WERI-Rb-1 (cell line): ENCODE measurements around the gene C22orf15.

Experiments used
- DNase-seq: peaks from one replicate; pipeline ENCODE4 v3.0.0-alpha.2; 2020
- H3K27ac ChIP-seq: fragments of 250-450 bp; sonication (Bioruptor Pico); 2 replicates; pipeline ENCODE4 v1.5.1; 2020; ENCODE audit warnings: mild to moderate bottlenecking, moderate library complexity
- H3K27me3 ChIP-seq: fragments of 250-450 bp; sonication (Bioruptor Pico); 2 replicates; pipeline ENCODE4 v1.5.1; 2021; ENCODE audit warnings: mild to moderate bottlenecking, low read depth, moderate library complexity; ENCODE audit not compliant: insufficient read depth, severe bottlenecking
- H3K36me3 ChIP-seq: fragments of 250-450 bp; sonication (Bioruptor Pico); 2 replicates; pipeline ENCODE4 v1.5.1; 2020; ENCODE audit warnings: mild to moderate bottlenecking, moderate library complexity
- H3K4me3 ChIP-seq: 2 replicates; pipeline ENCODE4 v1.5.1; 2011; ENCODE audit warnings: low read depth, mild to moderate bottlenecking, control low read depth, low read length
- H3K9me3 ChIP-seq: fragments of 250-450 bp; sonication (Bioruptor Pico); 2 replicates; pipeline ENCODE4 v1.5.1; 2021; ENCODE audit warnings: mild to moderate bottlenecking, moderate library complexity; ENCODE audit not compliant: severe bottlenecking
- TF ChIP-seq, protein P1 (sequence below): IDR thresholded peaks from 2 replicates; pipeline ENCODE4 v1.5.1; 2011; ENCODE audit warnings: low read depth, mild to moderate bottlenecking, control low read depth, inconsistent platforms, low read length

Gene C22orf15

DNA sequence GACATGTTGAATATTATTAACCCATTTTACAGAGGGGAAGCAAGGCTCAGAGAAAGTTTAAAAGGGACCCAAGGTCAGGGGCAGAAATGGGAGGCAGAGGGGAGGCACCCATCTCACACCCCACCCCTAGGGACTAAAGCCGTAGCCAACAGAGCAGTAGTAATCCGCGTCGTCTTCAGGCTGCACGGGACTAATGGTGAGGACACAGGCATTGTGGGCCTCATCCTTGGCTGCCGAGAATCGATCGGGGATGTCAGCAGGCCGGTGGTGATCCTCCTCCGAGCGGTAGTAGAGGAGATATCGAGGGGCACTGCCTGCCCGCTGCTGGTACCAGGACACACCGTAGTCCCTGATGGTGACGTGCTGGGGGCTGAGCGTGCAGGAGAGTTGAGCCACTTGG is 10.0 kb upstream of the C22orf15 start:
- Histone ChIP-seq H3K36me3 (no peaks in the 10 kb centered on the region), H3K4me3 (no peak overlapping the region), H3K9me3 (no peaks in the 10 kb centered on the region), H3K27ac (no peak overlapping the region), H3K27me3 (no peaks in the 10 kb centered on the region)
- TF ChIP-seq, protein P1, sequence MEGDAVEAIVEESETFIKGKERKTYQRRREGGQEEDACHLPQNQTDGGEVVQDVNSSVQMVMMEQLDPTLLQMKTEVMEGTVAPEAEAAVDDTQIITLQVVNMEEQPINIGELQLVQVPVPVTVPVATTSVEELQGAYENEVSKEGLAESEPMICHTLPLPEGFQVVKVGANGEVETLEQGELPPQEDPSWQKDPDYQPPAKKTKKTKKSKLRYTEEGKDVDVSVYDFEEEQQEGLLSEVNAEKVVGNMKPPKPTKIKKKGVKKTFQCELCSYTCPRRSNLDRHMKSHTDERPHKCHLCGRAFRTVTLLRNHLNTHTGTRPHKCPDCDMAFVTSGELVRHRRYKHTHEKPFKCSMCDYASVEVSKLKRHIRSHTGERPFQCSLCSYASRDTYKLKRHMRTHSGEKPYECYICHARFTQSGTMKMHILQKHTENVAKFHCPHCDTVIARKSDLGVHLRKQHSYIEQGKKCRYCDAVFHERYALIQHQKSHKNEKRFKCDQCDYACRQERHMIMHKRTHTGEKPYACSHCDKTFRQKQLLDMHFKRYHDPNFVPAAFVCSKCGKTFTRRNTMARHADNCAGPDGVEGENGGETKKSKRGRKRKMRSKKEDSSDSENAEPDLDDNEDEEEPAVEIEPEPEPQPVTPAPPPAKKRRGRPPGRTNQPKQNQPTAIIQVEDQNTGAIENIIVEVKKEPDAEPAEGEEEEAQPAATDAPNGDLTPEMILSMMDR = no peak
- no peak for DNase-seq

DNA sequence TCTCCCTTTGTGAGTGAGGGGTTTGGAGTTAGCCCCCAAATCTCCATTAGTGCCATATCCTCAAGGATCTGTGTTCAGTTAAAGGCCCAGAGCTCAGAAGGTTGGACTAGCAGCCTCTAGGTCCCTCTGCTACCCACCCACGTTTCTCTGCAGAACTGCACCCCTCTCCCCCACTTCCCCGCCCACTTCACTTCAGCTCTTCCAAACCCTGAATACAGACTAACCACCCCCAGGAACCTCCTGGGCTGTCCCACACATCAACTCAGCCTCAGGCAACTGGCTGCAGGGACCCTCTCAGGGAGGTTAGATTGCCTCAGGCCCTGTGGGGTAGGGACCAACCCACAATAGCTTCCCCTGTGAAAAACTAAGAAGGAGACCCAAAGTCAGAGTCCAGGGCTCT is 9.4 kb upstream of the C22orf15 start:
- Histone ChIP-seq H3K27me3 (no peaks in the 10 kb centered on the region), H3K27ac (no peak overlapping the region), H3K4me3 (no peak overlapping the region), H3K36me3 (no peaks in the 10 kb centered on the region), H3K9me3 (no peaks in the 10 kb centered on the region)
- TF ChIP-seq, protein P1 = no peak
- DNase-seq = no peak

DNA sequence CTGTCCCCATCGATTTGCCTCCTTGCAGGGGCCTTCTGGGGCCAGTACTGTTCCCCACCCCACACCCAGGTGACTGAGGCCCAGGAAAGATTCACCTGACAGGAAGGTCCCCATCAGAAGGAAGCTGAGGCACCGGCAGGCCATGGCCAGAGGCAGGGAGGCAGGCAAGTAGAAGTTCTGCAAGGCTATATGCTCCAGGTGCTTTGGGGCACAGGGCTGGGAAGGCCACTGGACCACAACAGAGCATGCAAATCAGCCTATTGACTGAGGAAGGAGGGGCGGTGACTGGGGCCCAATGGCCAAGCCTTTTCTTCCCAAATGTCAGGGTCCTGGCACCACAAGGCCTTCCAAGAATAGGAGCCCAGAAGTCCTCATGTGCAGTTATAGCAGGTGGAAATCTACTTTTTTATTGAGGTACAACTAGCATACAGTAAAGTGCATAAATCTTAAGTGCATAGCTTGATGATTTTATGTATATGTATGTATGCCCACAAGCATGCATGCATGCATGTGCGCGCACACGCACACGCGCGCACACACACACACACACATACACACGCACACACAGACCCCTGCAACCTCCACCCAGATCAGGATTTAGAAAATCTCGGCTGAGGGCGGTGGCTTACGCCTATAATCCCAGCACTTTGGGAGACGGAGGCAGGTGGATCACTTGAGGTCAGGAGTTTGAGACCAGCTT is 8.4 kb upstream of the C22orf15 start, which contains the start of gene VPREB3:
VPREB3 (minus strand) TSS at position 206 of the 700 bp plus-strand sequence; CDS start at position 144, 62 bp downstream.
- Histone ChIP-seq H3K4me3 (no peak within 1 kb of the TSS), H3K9me3 (no peaks in the 10 kb centered on the region), H3K27me3 (no peaks in the 10 kb centered on the region), H3K27ac (no peak within 1 kb of the TSS), H3K36me3 (no peaks in the 10 kb centered on the region)
- TF ChIP-seq, protein P1 = no peak
- DNase-seq = no peak

DNA sequence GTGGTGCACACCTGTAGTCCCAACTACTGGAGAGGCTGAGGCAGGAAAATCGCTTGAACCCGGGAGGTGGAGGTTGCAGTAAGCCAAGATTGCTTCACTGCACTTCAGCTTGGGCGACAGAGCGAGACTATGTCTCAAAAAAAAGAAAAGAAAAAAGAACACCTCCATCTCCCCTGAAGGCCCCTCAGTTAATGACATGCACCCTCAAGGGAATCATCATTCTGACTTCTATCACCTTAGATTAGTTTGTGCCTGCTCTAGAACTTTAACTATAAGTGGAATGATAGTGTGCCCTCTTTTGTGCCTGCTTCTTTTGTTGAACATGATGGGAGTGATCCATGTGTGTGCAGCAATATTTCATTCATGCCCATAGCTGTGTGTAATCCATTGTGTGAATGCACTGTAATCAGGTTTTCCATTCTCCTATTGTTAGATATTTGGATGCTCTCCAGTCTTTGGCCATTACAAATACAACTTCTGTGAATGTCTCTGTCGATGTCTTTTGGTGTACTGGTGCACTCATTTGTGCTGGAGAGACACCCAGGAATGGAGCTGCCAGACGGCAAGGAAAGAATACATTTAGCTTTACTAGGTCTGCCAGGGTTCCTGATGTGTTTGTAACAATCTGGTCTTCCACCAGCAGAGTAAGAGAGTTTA is 7.7 kb upstream of the C22orf15 start:
- Histone ChIP-seq H3K4me3 (no peak overlapping the region), H3K27me3 (no peaks in the 10 kb centered on the region), H3K27ac (no peak overlapping the region), H3K9me3 (no peaks in the 10 kb centered on the region), H3K36me3 (no peaks in the 10 kb centered on the region)
- no peak for DNase-seq
- TF ChIP-seq, protein P1 = no peak

DNA sequence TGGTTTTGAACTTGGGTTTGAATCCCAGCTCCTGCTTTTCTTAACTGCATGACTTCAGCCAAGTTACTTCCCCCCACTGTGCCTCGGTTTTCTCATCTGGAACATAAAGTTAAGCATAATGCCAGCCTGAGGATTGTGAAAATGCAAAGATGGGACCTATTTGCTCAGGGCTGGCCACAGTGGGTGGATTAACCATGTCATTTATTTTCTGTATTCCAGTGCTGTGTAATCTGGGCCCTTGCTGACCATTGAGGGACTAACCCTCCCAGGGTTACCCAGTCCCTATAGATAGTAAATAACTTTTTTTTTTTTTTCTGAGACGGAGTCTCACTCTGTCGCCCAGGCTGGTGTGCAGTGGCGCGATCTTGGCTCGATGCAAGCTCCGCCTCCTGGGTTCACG is 7.1 kb upstream of the C22orf15 start:
- H3K27me3 ChIP-seq = no peaks in the 10 kb centered on the region
- no peaks in the 10 kb centered on the region for H3K9me3 ChIP-seq
- no peak overlapping the region for H3K27ac ChIP-seq
- no peaks in the 10 kb centered on the region for H3K36me3 ChIP-seq
- TF ChIP-seq, protein P1 = no peak
- DNase-seq = no peak
- H3K4me3 ChIP-seq = no peak overlapping the region
